GM19238 (cell line): ENCODE data around the gene GEMIN4.
"Not testable (repeated sequence)": the region's sequence is repeated elsewhere in the genome, so short reads cannot be mapped to it uniquely, and the experiment has no call there.

Experiments used
- DNase-seq: peaks from one replicate; pipeline ENCODE4 v3.0.0; 2011; ENCODE audit warnings: low spot score; ENCODE audit not compliant: insufficient read length

The GEMIN4 gene

DNA sequence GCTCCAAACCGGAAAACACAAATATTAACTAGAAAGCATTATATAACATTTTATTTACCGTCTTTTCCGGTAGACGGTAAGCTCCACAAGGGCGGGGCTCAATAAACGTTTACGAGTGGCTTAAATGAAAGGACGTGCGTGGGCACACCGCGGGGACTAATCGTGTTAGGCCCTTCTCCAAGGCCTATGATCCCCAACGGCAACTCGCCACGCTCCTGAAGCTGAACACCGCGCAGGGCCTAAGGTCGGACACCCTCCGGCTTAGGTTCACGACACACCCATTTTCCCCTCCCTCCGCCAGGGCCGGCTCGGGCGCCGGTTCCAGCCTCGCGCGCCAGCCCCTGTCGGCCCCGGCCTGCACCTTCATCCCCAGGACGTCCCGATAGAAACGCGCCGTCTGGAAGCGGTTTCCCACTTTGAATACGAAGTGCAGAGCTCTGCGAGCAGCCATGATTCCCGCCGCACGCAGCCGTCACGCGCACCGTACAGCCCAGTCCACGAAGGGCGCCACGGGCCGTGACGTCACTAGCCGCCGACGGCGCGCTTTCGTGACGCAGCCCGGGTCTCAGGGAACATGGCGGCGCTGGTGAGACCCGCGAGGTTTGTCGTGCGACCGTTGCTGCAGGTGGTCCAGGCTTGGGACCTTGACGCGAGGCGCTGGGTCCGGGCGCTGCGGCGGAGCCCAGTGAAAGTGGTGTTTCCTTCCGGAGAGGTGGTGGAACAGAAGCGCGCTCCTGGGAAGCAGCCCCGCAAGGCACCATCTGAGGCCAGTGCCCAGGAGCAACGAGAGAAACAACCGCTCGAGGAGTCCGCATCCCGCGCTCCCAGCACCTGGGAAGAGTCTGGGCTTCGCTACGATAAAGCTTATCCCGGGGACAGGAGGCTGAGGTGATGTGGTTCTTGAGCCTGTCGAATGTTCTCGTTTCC is 30.0 kb upstream of the GEMIN4 start, which contains the start of the genes GLOD4 and MRM3:
Gene GLOD4 (minus strand): TSS at position 476 of the 927 bp plus-strand sequence. CDS start 25 bp downstream, at position 451.
Gene MRM3 (plus strand): TSS at position 549 of the 927 bp plus-strand sequence. CDS start 26 bp downstream, at position 575.
- DNase-seq, result peak; percentile 94

DNA sequence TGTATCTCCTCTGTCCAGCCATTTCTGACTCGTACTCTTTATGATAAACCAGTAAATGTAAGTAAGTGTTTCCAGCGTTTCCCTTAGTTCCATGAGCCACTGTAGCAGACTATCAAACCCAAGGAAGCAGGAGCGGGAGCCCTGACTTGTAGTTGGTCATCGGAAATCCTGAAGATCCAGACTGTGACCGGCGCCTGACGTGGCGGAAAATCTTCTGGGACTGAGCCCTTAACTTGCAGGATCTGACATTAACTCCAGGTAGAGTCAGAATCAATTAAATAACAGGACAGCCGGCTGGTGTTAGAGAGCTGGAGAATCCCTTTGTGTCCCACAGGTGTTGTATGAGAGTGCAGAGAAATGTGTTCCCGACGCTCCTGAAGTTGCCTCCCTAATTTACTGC is 26.0 kb upstream of the GEMIN4 start:
- no peak for DNase-seq

DNA sequence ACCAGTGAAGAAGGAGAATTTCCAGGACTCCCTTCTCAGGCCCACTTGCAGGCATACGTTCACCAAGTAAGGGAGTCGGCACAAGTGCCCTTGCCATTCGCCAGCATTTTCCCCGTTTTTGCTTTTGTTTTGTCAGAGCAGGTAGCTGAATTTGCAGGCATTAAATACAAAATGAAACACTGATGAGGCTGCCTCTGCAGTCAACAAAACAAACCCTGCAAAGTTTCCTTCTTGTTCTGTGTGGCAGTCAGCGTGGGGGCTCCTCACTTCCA is 22.2 kb upstream of the GEMIN4 start:
- DNase-seq, result no peak

- DNase-seq, result no peak
Observed at GRCh38 chr17:773467-774312, 21.6 kb upstream of the GEMIN4 start.

GRCh38 chr17:773016-773415 is 21.0 kb upstream of the GEMIN4 start:
- no peak for DNase-seq

DNA sequence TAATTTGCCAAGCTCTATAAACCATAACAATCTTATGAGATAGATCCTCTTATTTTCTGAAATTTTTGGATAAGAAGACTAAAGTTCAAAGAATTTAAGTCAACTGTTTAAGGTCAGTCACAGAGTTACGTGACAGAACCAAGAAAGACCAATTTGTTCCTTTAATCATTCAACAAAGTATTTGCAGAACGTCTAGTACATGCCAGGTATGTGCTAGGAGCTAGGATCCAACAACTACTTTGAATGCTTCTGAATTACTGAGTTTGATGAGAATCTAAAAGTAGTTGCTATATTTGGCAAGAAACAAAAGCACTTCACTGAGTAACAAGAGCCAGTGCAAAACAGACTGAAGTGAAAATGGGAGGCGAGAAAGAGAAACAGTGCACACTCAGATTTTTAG is 15.0 kb upstream of the GEMIN4 start:
- DNase-seq, result no peak

- DNase-seq, result no peak
Observed at GRCh38 chr17:760371-760770, 8.3 kb upstream of the GEMIN4 start.

DNA sequence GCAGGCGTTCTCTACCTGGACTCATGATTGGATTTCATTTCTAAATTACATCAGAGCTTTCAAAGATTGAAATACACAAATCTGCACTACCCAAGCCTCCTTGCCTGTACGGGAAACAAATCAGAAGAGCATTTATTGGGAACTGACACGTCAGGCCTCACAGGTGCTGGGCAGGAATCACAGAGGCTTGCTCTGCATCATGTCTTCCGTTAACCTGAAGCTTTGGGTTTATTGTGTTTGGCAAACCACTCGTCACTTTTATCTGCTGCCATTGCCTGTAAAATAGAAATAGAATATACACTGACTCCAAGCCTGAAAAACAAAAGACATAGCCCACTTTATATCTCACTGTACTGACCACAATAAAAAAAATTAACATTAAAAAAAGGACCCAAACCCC is 7.9 kb upstream of the GEMIN4 start:
- DNase-seq, result no peak

GRCh38 chr17:756010-756567 is 4.0 kb upstream of the GEMIN4 start:
- DNase-seq, result not testable (repeated sequence)

- not testable (repeated sequence) for DNase-seq
Observed at GRCh38 chr17:755319-755961, 3.4 kb upstream of the GEMIN4 start.

DNA sequence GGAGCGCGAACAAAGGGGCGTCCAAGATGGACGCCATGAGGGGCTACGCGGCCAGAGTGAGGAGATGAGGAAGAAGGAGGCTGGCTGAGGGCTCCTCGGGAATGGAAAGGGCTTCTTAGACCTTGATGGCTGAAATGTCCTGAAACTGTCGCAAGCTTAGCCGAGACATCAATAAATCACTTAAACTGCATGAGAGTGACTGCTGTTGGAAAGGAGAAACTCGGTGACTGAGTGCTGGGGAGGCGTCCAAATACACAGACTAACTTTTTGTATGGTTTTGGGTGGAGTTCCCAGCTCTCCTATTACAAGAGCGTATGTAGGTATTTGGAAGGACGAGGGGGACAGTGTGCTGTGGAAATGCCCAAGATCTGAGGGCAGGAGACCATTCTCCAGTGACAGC is 1.4 kb upstream of the GEMIN4 start:
- no peak for DNase-seq

GRCh38 chr17:752620-753219 is 656 bp upstream of the GEMIN4 start:
- no peak for DNase-seq

DNA sequence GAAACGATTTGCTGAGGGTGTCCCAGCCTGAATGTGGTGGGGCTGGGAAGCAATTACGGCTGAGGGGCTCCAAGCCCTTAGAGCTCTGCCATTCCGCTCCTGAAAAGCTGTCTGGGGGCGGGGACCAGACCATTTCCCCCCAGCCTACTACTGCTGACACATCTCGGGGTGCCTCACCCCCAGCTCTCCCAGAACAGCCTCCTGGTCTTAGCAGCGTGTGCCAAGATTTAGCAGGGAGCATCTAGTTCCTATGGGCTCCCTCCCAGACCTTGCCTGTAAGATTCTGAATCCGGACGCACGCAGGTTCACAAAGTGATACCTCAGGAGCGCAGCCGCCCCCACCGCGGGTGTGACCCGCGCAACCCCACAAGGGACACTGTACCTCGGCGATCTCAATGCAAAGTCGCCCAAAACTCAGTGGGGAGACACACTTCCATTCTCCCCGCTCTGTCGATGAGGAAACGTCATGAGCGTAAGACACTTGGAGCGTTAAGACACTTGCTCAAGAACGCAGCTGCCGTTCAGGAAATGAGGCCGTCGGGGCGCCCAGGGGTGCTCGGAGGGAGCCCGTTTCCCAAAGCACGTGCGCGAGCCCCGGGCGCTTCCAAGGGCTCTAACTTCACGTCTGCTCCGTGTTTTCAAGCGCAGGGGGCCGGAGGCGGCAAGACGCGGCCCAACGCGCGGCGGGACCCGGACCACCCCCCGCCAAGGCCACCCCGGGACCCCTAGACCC is 629 bp downstream of the GEMIN4 start:
- peak; percentile 46 for DNase-seq

- no peak for DNase-seq
Observed at GRCh38 chr17:750431-751037, 1.5 kb downstream of the GEMIN4 start.

DNA sequence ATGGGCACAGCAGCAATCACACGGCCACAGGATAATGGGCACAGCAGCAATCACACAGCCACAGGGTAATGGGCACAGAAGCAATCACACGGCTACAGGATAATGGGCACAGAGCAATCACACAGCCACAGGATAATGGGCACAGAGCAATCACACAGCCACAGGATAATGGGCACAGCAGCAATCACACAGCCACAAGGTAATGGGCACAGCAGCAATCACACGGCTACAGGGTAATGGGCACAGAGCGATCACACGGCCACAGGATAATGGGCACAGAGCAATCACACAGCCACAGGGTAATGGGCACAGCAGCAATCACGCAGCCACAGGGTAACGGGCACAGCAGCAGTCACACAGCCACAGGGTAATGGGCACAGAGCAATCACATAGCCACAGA is 2.7 kb downstream of the GEMIN4 start:
- not testable (repeated sequence) for DNase-seq

DNA sequence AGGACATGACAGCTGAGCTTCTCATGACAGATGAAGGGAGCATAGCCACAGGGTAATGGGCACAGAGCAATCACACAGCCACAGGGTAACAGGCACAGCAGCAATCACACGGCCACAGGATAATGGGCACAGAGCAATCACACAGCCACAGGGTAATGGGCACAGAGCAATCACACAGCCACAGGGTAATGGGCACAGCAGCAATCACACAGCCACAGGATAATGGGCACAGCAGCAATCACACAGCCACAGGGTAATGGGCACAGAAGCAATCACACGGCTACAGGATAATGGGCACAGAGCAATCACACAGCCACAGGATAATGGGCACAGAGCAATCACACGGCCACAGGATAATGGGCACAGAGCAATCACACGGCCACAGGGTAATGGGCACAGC is 3.5 kb downstream of the GEMIN4 start:
- DNase-seq, result not testable (repeated sequence)

- DNase-seq, result no peak
Observed at GRCh38 chr17:746783-747629, 5.1 kb downstream of the GEMIN4 start.

- no peak for DNase-seq
Observed at GRCh38 chr17:746181-746580, 5.9 kb downstream of the GEMIN4 start.

DNA sequence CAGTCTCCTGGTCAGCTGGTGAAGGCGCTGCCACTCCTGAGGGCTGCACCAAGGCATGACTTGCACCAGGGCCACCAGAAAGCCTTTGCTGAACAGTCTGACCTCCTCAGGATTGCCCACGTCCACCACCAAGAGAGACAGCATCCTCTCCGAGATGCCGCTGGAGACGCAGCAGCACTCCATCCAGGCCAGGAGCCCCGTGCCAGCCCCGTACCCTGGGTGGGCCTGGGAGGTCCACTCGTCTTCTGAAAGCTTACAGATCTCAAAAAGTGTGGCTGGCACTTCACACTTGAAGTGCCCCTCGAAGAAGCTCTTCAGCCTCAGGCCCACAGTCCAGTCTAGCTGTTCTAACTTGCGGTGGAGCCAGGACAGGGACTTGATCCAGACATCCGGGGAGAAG is 6.7 kb downstream of the GEMIN4 start:
- DNase-seq, result no peak
